ENCODE measurements around the gene SEPTIN8.

The SEPTIN8 gene

GRCh38 chr5:132746954-132747615 is 30.0 kb downstream of the SEPTIN8 start, which contains the start of gene CCNI2:
Gene CCNI2, plus strand, starts transcription at chr5:132747426. Its CDS starts 70 bp downstream, at chr5:132747496.
- in situ Hi-C loops (cut with HindIII; ENCODE audit: low sequenced_read_pairs): no loop called here
- H3K4me3 ChIP-seq (ENCODE audit: low read depth, low read length): peak within 1 kb of the TSS; percentile 31
- DNase-seq (ENCODE audit: low read depth): no peak
- TF ChIP-seq, protein P1, sequence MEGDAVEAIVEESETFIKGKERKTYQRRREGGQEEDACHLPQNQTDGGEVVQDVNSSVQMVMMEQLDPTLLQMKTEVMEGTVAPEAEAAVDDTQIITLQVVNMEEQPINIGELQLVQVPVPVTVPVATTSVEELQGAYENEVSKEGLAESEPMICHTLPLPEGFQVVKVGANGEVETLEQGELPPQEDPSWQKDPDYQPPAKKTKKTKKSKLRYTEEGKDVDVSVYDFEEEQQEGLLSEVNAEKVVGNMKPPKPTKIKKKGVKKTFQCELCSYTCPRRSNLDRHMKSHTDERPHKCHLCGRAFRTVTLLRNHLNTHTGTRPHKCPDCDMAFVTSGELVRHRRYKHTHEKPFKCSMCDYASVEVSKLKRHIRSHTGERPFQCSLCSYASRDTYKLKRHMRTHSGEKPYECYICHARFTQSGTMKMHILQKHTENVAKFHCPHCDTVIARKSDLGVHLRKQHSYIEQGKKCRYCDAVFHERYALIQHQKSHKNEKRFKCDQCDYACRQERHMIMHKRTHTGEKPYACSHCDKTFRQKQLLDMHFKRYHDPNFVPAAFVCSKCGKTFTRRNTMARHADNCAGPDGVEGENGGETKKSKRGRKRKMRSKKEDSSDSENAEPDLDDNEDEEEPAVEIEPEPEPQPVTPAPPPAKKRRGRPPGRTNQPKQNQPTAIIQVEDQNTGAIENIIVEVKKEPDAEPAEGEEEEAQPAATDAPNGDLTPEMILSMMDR (IDR thresholded peaks at IDR 0.05; ENCODE audit: low read depth, low read length, missing control alignments): peak; percentile 36

DNA sequence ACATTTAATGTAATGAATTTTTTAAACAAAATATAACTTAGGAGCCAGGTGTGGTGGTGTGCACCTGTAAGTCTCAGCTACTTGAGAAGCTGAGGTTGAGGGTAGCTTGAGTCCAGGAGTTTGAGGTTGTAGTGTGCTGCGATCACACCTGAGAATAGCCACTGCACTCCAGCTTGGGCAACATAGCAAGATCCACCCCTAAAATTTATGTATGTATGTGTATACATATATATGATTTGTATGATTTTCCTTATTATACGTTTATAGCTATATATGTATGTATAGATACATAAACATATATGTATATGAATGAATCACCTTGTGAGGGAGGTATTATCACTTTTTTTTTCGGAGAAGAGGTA is 30.5 kb downstream of the SEPTIN8 start:
- DNase-seq (ENCODE audit: low read depth): no peak
- TF ChIP-seq, protein P1 (IDR thresholded peaks at IDR 0.05; ENCODE audit: low read depth, low read length, missing control alignments): no peak
- H3K4me3 ChIP-seq (ENCODE audit: low read depth, low read length): peak overlapping the region; percentile 31
- in situ Hi-C loops (cut with HindIII; ENCODE audit: low sequenced_read_pairs): no loop called here

- in situ Hi-C loops (cut with HindIII; ENCODE audit: low sequenced_read_pairs): no loop called here
- TF ChIP-seq, protein P1 (IDR thresholded peaks at IDR 0.05; ENCODE audit: low read depth, low read length, missing control alignments): no peak
- H3K4me3 ChIP-seq (ENCODE audit: low read depth, low read length): no peak overlapping the region
- no peak for DNase-seq (ENCODE audit: low read depth)
Observed at GRCh38 chr5:132744659-132745058, 32.4 kb downstream of the SEPTIN8 start.

DNA sequence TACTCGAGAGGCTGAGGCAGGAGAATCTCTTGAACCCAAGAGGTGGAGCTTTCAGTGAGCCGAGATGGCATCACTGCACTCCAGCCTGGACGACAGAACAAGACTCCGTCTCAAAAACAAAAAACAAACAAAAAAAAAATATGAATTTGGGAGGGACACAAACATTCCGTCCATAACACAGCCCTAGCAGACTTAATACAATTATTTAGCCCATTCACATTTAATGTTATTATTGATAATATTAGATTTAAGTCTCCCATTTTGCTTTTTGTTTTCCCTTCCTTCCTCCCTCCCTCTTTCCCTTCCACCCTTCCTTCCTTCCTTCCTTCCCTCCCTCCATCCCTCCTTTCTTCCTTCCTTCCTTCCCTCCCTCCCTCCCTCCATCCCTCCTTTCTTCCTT is 34.4 kb downstream of the SEPTIN8 start:
- no peak overlapping the region for H3K4me3 ChIP-seq (ENCODE audit: low read depth, low read length)
- TF ChIP-seq, protein P1 (IDR thresholded peaks at IDR 0.05; ENCODE audit: low read depth, low read length, missing control alignments): no peak
- in situ Hi-C loops (cut with HindIII; ENCODE audit: low sequenced_read_pairs): no loop called here
- no peak for DNase-seq (ENCODE audit: low read depth)

- TF ChIP-seq, protein P1 (IDR thresholded peaks at IDR 0.05; ENCODE audit: low read depth, low read length, missing control alignments): no peak
- DNase-seq (ENCODE audit: low read depth): no peak
- in situ Hi-C loops (cut with HindIII; ENCODE audit: low sequenced_read_pairs): no loop called here
- no peak overlapping the region for H3K4me3 ChIP-seq (ENCODE audit: low read depth, low read length)
Observed at GRCh38 chr5:132742158-132742557, 34.9 kb downstream of the SEPTIN8 start.

DNA sequence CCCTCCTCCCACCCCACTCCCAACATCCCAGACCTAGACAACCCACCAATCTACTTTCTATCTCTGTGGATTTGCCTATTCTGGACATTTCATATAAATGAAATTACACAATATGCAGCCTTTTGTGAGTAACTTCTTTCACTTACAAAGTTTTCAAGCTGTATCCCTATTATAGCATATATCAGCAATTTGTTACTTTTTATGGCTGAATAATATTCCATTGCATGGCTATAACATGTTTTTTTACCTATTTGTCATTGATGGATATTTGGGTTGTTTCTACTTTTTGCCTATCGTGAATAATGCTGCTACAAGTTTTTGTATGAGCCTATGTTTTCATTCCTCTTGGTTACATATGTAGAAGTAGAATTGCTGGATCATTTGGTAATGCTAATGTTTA is 37.8 kb downstream of the SEPTIN8 start:
- H3K4me3 ChIP-seq (ENCODE audit: low read depth, low read length): no peak overlapping the region
- TF ChIP-seq, protein P1 (IDR thresholded peaks at IDR 0.05; ENCODE audit: low read depth, low read length, missing control alignments): no peak
- DNase-seq (ENCODE audit: low read depth): no peak
- in situ Hi-C loops (cut with HindIII; ENCODE audit: low sequenced_read_pairs): no loop called here

Measured in astrocyte of the cerebellum (primary cell).